ENCODE results near the gene GRIA1. TPM values are rescaled to one million over a fixed set of nuclear protein-coding genes. Genes with fewer than 3 reads are reported as not detected.

GRIA1 gene
- total and polyA plus RNA-seq, 4 donors: 21.4 to 50.9 (median 48.6) TPM

DNA sequence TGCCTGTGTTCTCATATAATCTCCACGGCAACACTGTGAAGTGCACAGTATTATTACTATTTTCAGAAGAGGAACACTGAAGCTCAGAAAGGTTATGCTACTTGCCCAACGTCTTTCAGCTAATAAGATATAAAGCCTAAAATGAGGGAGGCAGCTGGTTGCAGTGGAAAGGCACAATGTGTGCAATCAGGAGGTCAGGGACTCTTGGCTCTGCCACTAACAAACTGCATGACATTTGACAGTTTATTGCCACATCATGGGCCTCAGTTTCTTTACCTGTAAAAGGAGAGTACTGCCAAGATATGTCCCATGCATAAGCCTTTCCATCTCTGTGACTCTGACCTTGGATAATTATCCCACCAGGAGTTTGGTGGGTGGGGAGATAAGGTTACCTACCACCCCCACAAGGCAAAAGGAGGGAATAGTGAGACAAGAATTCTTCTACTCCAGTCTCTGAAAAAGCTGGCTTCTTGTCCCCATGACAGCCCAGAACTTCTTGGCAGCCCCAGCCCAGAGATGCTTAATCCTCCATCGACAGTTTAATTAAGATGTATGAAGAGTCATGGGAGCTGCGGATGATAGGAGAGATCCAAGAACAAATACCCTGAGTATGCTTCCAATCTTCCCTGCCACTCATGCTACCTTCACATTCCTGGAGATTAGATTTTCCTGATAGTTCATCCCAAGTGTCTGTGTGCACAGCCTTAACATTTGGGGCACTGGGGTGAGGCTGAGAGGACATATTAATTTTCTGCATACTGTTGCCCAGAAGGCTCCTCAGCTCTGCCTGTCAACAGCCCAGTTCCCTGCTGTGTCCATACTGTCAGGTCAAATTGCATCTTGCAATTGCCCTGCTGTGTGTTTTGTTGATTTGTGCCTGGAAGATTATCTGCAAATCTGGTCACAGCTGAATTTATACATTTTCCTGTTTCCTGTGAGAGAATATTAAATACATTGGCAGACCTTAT, 277.0 kb downstream of the GRIA1 start:
- Histone ChIP-seq H3K36me3 (ENCODE audit: control insufficient read depth, insufficient read depth, low read length) (peaks cover 5% of the 10 kb centered on the region), H3K4me1 (ENCODE audit: control insufficient read depth, insufficient read depth, low read length) (no peaks in the 10 kb centered on the region), H3K4me3 (ENCODE audit: low read depth, low read length) (no peak overlapping the region), H3K27ac (ENCODE audit: low read depth, low read length) (no peak overlapping the region), H3K9me3 (ENCODE audit: control insufficient read depth, insufficient read depth, low read length) (no peaks in the 10 kb centered on the region), H3K27me3 (ENCODE audit: control insufficient read depth, insufficient read depth, low read length) (no peaks in the 10 kb centered on the region)
- no peak for DNase-seq (ENCODE audit: low read depth in 4 of 6, low spot score in 6 of 6)
- no CpG with 5 or more reads among the region's 4 CpGs for WGBS (ENCODE audit: insufficient coverage)

DNA sequence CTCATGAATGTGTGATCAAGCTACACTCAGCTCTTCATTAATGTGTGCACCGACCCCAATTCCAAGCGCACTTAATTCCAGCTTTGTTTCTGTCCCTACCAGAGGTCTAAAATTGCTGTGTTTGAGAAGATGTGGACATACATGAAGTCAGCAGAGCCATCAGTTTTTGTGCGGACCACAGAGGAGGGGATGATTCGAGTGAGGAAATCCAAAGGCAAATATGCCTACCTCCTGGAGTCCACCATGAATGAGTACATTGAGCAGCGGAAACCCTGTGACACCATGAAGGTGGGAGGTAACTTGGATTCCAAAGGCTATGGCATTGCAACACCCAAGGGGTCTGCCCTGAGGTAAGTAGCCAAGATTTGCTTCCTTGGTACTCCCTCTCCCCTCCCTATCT, 279.6 kb downstream of the GRIA1 start:
- Histone ChIP-seq H3K4me1 (ENCODE audit: control insufficient read depth, insufficient read depth, low read length) (no peaks in the 10 kb centered on the region), H3K4me3 (ENCODE audit: low read depth, low read length) (no peak overlapping the region), H3K27me3 (ENCODE audit: control insufficient read depth, insufficient read depth, low read length) (no peaks in the 10 kb centered on the region), H3K27ac (ENCODE audit: low read depth, low read length) (no peak overlapping the region), H3K9me3 (ENCODE audit: control insufficient read depth, insufficient read depth, low read length) (no peaks in the 10 kb centered on the region), H3K36me3 (ENCODE audit: control insufficient read depth, insufficient read depth, low read length) (peaks cover 5% of the 10 kb centered on the region)
- DNase-seq (ENCODE audit: low read depth in 4 of 6, low spot score in 6 of 6): no peak
- WGBS (ENCODE audit: insufficient coverage): 89% methylated on average over 4 of the region's 5 CpGs

DNA sequence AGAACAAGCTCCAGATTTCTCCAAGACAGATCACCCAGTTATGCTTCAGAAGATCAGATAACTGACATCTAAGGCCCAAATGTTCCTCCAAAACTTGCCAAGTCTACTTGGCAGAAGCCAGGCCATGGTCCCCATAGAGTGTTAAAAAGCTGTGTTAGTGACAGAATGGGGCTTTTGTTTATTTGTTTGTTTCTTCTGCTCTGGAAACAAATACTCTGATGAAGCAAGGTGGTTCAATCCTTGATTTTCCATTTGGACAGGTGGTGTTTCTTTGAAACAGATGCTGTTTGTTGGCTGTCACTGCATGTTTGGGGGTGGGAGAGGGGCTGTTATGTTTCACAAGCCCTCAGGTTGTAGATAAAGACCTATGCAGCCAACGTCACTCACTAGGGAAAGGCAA, 284.2 kb downstream of the GRIA1 start:
- no CpG with 5 or more reads among the region's 1 CpG for WGBS (ENCODE audit: insufficient coverage)
- H3K4me1 ChIP-seq (ENCODE audit: control insufficient read depth, insufficient read depth, low read length): no peaks in the 10 kb centered on the region
- H3K27ac ChIP-seq (ENCODE audit: low read depth, low read length): no peak overlapping the region
- DNase-seq (ENCODE audit: low read depth in 4 of 6, low spot score in 6 of 6): peak in 2 of 6 donors; percentile 30 to 70
- H3K9me3 ChIP-seq (ENCODE audit: control insufficient read depth, insufficient read depth, low read length): no peaks in the 10 kb centered on the region
- peaks cover 5% of the 10 kb centered on the region for H3K36me3 ChIP-seq (ENCODE audit: control insufficient read depth, insufficient read depth, low read length)
- no peaks in the 10 kb centered on the region for H3K27me3 ChIP-seq (ENCODE audit: control insufficient read depth, insufficient read depth, low read length)
- H3K4me3 ChIP-seq (ENCODE audit: low read depth, low read length): no peak overlapping the region

DNA sequence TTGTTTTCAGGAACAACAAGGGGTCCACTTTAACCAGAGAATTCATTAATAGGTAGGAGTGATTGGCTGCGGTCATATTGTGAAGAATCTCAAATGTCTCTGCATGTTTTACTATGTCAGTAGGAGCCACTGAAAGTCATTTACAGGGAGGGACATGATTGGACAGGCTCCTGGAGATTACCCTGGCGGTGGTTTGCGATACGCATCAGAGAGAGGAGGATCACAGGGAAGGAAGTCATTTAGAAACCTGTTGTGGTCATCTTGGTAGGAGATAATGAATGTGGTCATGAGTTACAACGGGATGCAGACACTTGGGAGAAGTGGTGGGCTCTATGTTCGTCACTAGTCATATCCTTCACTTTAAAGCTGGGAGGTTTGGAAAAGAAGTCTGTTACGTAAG, 285.5 kb downstream of the GRIA1 start:
- WGBS (ENCODE audit: insufficient coverage): 90% methylated on average over 7 of the region's 7 CpGs
- Histone ChIP-seq H3K9me3 (ENCODE audit: control insufficient read depth, insufficient read depth, low read length) (no peaks in the 10 kb centered on the region), H3K4me1 (ENCODE audit: control insufficient read depth, insufficient read depth, low read length) (no peaks in the 10 kb centered on the region), H3K27me3 (ENCODE audit: control insufficient read depth, insufficient read depth, low read length) (no peaks in the 10 kb centered on the region), H3K4me3 (ENCODE audit: low read depth, low read length) (no peak overlapping the region), H3K27ac (ENCODE audit: low read depth, low read length) (no peak overlapping the region), H3K36me3 (ENCODE audit: control insufficient read depth, insufficient read depth, low read length) (no peaks in the 10 kb centered on the region)
- no peak for DNase-seq (ENCODE audit: low read depth in 4 of 6, low spot score in 6 of 6)

DNA sequence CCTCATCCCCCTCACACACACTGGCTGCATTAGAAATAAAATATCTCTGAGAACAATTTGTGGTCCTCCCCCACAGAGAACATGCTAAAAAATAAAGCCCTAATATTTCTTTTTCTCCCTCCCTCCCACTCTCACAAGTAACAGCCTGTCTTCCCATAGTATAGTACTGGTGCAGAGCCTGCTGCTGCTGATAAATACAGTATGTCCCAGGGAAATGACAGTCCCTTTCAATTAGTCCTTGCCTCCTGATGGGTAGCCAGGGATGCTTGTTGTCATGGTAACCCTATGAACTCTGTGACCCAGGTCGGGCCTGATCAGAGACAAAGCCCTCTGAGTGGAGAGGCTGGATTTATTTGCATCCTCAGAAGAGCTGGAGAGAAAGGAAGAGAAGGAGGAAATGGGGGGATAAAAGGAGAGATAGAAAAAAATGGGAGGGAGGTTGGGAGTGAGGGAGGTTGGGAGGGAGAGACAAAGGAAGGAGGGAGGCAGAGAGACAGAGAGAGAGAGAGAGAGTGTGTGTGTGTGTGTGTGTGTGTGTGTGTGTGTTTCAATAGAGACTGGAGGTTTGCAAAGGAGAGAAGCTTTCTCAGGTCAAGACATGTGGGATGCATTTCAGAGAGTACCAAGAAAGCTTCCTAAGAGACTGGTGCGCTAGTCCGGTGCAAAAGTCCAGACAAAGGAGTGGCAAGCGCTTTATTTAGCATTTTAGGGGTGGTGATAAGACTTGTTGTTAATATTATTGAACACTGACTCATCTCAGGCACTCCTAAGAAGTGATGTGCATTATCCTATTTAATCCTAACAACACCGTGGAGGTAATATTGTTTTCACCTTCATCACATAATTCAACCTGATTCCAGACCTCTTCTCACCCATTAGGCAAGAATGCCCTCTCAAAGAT, 287.5 kb downstream of the GRIA1 start:
- Histone ChIP-seq H3K4me3 (ENCODE audit: low read depth, low read length) (no peak overlapping the region), H3K9me3 (ENCODE audit: control insufficient read depth, insufficient read depth, low read length) (no peaks in the 10 kb centered on the region), H3K36me3 (ENCODE audit: control insufficient read depth, insufficient read depth, low read length) (no peaks in the 10 kb centered on the region), H3K27me3 (ENCODE audit: control insufficient read depth, insufficient read depth, low read length) (no peaks in the 10 kb centered on the region), H3K4me1 (ENCODE audit: control insufficient read depth, insufficient read depth, low read length) (no peaks in the 10 kb centered on the region), H3K27ac (ENCODE audit: low read depth, low read length) (no peak overlapping the region)
- WGBS (ENCODE audit: insufficient coverage): 14% methylated on average over 3 of the region's 5 CpGs
- DNase-seq (ENCODE audit: low read depth in 4 of 6, low spot score in 6 of 6): peak in 3 of 6 donors; percentile 38 to 93 (median 66)

DNA sequence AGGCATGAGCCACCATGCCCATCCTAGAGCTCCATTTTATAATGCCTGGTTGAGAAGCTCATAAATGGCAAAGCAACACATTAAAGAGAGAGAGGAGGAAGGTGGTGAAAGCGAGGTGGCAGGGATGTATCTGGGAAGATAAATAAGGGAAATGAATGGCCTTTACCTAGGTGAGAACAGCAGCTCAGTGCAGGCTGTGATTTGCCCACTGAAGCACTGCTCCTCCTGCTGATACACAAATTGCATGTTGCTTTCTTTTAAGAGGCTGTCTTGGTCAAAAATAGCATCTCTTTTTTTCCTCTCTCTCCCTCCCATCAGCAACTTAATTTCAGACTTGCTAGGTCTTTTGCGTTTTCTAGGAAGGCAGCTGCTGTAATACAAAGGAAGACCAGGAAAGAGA, 289.4 kb downstream of the GRIA1 start:
- WGBS (ENCODE audit: insufficient coverage): no CpG with 5 or more reads among the region's 2 CpGs
- no peaks in the 10 kb centered on the region for H3K4me1 ChIP-seq (ENCODE audit: control insufficient read depth, insufficient read depth, low read length)
- H3K36me3 ChIP-seq (ENCODE audit: control insufficient read depth, insufficient read depth, low read length): no peaks in the 10 kb centered on the region
- no peak overlapping the region for H3K27ac ChIP-seq (ENCODE audit: low read depth, low read length)
- DNase-seq (ENCODE audit: low read depth in 4 of 6, low spot score in 6 of 6): peak in 1 of 6 donors; percentile 73
- no peaks in the 10 kb centered on the region for H3K27me3 ChIP-seq (ENCODE audit: control insufficient read depth, insufficient read depth, low read length)
- H3K4me3 ChIP-seq (ENCODE audit: low read depth, low read length): no peak overlapping the region
- H3K9me3 ChIP-seq (ENCODE audit: control insufficient read depth, insufficient read depth, low read length): no peaks in the 10 kb centered on the region

DNA sequence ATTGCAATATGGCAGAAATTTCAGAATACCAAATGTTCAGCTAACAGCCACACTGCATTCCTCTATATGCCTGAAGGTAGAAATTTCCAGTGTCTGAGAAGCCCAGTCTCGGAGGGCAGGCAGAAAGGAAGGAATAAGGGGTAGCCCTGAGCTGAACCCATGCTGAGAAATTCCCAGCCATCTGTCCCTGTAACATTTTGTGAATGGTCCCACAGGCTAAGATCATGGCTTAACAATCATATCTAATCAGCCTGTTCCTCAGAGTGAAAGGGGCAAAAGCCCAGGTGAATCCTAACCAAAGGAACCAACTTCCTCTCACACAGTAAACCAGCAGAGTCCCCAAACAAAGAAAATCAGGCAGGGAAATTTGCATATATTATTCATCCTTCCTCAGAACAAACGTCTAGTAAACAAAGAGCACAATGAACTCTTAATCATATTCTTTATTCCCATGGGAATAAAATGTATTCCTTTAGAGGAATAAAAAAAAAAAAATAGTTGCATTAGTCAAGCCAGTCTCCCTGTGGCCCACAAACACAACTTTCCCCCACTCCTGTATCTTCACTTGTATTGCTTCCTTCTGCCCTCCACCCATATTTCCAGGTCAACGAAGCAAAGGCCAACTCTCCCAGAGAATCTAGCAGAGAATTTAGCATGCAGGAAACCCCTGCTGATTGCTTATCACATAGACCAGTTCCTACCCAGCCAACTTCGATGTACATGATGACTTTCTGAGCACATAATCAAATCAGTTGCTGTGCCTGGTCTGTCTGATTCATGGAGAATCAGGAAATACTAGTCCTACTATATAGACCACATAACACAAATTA, 290.6 kb downstream of the GRIA1 start:
- Histone ChIP-seq H3K27ac (ENCODE audit: low read depth, low read length) (no peak overlapping the region), H3K36me3 (ENCODE audit: control insufficient read depth, insufficient read depth, low read length) (no peaks in the 10 kb centered on the region)

DNA sequence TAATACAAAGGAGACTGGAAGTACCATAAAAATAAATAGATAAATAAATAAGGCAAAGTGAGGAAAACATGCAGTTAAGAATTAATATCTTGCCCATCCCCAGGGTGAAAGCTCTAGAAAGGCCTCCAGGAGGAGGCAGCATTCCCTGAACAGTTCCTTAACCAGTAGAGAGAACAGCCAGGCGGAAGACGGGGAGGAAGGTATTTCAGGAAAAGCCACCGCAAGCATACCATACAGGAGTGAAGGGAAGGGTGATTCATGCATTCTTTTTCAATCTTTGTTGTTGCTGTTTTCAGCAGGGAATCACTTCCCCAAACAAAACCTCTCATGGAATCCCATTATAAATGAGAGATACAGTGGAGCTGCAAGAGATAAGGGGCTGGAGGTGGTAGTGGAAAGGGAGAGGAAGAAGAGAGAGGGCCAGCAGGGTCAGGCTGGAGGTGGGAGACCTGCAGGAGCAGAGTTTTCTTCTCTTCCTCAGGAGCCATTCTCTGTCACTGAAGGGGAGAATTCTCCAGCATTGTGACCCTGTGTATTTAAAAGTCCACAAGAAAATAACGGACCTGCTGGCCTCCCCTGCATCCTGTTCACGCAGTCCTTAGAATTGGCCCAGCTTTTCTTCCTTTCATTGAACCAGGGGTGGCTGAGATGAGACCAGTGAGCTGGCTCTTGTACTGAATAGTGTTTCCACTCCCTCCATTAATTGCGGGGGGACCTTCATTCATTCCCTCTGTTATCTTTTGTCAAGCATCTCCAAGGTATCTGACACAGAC, 292.3 kb downstream of the GRIA1 start:
- no peak for DNase-seq (ENCODE audit: low read depth in 4 of 6, low spot score in 6 of 6)
- Histone ChIP-seq H3K27me3 (ENCODE audit: control insufficient read depth, insufficient read depth, low read length) (no peaks in the 10 kb centered on the region), H3K27ac (ENCODE audit: low read depth, low read length) (no peak overlapping the region), H3K4me3 (ENCODE audit: low read depth, low read length) (no peak overlapping the region), H3K36me3 (ENCODE audit: control insufficient read depth, insufficient read depth, low read length) (no peaks in the 10 kb centered on the region), H3K9me3 (ENCODE audit: control insufficient read depth, insufficient read depth, low read length) (no peaks in the 10 kb centered on the region), H3K4me1 (ENCODE audit: control insufficient read depth, insufficient read depth, low read length) (no peaks in the 10 kb centered on the region)
- 49% methylated on average over 3 of the region's 6 CpGs for WGBS (ENCODE audit: insufficient coverage)

More for the DNA sequence above, 290.6 kb downstream of the GRIA1 start:
- Histone ChIP-seq H3K9me3 (ENCODE audit: control insufficient read depth, insufficient read depth, low read length) (no peaks in the 10 kb centered on the region), H3K4me1 (ENCODE audit: control insufficient read depth, insufficient read depth, low read length) (no peaks in the 10 kb centered on the region), H3K27me3 (ENCODE audit: control insufficient read depth, insufficient read depth, low read length) (no peaks in the 10 kb centered on the region), H3K4me3 (ENCODE audit: low read depth, low read length) (no peak overlapping the region)
- 66% methylated on average over 2 of the region's 4 CpGs for WGBS (ENCODE audit: insufficient coverage)
- DNase-seq (ENCODE audit: low read depth in 4 of 6, low spot score in 6 of 6): no peak

DNA sequence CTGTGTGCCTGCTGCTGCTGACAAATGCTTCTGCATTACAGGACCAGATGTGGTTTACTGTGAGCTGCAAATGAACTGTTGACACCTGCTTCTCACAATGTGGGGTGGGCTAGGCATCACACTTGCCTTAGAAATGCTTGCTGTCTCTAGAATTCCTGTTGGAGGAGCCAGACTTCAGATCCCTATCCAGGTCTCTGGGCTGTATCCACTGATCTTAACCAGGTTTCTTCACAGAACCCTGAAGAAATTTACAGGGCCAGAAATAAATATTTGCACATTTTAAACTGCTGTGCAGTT, 292.8 kb downstream of the GRIA1 start:
- Histone ChIP-seq H3K4me3 (ENCODE audit: low read depth, low read length) (no peak overlapping the region), H3K9me3 (ENCODE audit: control insufficient read depth, insufficient read depth, low read length) (no peaks in the 10 kb centered on the region), H3K36me3 (ENCODE audit: control insufficient read depth, insufficient read depth, low read length) (no peaks in the 10 kb centered on the region), H3K27ac (ENCODE audit: low read depth, low read length) (no peak overlapping the region), H3K27me3 (ENCODE audit: control insufficient read depth, insufficient read depth, low read length) (no peaks in the 10 kb centered on the region), H3K4me1 (ENCODE audit: control insufficient read depth, insufficient read depth, low read length) (no peaks in the 10 kb centered on the region)
- peak in 1 of 6 donors; percentile 47 for DNase-seq (ENCODE audit: low read depth in 4 of 6, low spot score in 6 of 6)

All from spinal cord (tissue), 10 donors.